Measurements from ENCODE around the gene ZBTB42.

DNA sequence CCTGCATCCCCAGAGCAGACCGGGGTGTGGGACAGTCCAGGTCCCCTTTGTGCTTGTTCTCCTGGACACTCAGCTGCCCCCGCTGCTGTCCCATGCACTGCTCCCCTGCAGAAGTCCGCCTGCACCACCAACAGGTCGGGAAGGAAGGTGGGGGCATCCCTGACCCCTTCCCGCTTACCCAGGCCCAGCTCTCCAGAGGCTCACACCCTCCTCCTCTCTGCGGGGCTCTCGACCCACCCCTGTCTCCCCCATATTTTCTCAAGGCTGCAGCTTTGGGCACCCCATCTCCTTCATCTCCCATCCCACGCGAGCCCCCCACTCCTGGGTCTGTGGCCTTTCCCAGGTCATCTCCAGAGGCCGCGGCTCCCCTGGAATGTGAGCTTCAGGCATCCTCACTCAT is 9.4 kb downstream of the ZBTB42 start:
- TF ChIP-seq, protein P1, sequence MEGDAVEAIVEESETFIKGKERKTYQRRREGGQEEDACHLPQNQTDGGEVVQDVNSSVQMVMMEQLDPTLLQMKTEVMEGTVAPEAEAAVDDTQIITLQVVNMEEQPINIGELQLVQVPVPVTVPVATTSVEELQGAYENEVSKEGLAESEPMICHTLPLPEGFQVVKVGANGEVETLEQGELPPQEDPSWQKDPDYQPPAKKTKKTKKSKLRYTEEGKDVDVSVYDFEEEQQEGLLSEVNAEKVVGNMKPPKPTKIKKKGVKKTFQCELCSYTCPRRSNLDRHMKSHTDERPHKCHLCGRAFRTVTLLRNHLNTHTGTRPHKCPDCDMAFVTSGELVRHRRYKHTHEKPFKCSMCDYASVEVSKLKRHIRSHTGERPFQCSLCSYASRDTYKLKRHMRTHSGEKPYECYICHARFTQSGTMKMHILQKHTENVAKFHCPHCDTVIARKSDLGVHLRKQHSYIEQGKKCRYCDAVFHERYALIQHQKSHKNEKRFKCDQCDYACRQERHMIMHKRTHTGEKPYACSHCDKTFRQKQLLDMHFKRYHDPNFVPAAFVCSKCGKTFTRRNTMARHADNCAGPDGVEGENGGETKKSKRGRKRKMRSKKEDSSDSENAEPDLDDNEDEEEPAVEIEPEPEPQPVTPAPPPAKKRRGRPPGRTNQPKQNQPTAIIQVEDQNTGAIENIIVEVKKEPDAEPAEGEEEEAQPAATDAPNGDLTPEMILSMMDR (conservative IDR thresholded peaks at IDR 0.05; ENCODE audit: low read depth, low read length), result no peak
- TF ChIP-seq EZH2 (IDR thresholded peaks at IDR 0.05; ENCODE audit: low read length, unreplicated experiment), result no peak
- TF ChIP-seq EZH2phosphoT487 (IDR thresholded peaks at IDR 0.05; ENCODE audit: borderline replicate concordance, low read length), result no peak

Measured in PC-3 (cell line).